GM12865 (cell line): Measurements from ENCODE around the gene CHRND.
"Not testable (repeated sequence)": the region's sequence is repeated elsewhere in the genome, so short reads cannot be mapped to it uniquely, and the experiment has no call there.

Experiments
- DNase-seq: peaks from one replicate; pipeline ENCODE4 v3.0.0; 2010; ENCODE audit warnings: low read depth
- H3K4me3 ChIP-seq: 2 replicates; pipeline ENCODE4 v1.5.1; 2011; ENCODE audit warnings: mild to moderate bottlenecking, low read depth, low read length, control low read depth
- CTCF ChIP-seq: IDR thresholded peaks from 2 replicates; pipeline ENCODE4 v1.5.1; 2011; ENCODE audit warnings: low read length, control low read depth, low read depth, inconsistent platforms; ENCODE audit not compliant: insufficient read depth; ENCODE audit errors: missing control alignments

CHRND gene

GRCh38 chr2:232551776-232552175 lies 25.8 kb downstream of the CHRND start:
- no peak for TF ChIP-seq CTCF
- no peak for DNase-seq
- H3K4me3 ChIP-seq, result peak overlapping the region; percentile 95

- no peak overlapping the region for H3K4me3 ChIP-seq
- no peak for DNase-seq
- TF ChIP-seq CTCF, result no peak
These were observed 30.5 kb downstream of the CHRND start for GRCh38 chr2:232556426-232556825.

- no peak for DNase-seq
These were observed 36.7 kb downstream of the CHRND start for GRCh38 chr2:232562515-232563151.

GRCh38 chr2:232563580-232563979 lies 37.6 kb downstream of the CHRND start:
- DNase-seq, result no peak
- TF ChIP-seq CTCF, result no peak
- no peak overlapping the region for H3K4me3 ChIP-seq

More at GRCh38 chr2:232562515-232563151, 36.7 kb downstream of the CHRND start:
- TF ChIP-seq CTCF, result no peak
- H3K4me3 ChIP-seq, result no peak overlapping the region

- DNase-seq, result no peak
- H3K4me3 ChIP-seq, result no peak overlapping the region
- TF ChIP-seq CTCF, result no peak
These were observed 41.8 kb downstream of the CHRND start for GRCh38 chr2:232567721-232568120.

- TF ChIP-seq CTCF, result no peak
- no peak overlapping the region for H3K4me3 ChIP-seq
- no peak for DNase-seq
These were observed 42.2 kb downstream of the CHRND start for GRCh38 chr2:232568161-232568560.

GRCh38 chr2:232569541-232569940 lies 43.6 kb downstream of the CHRND start:
- no peak overlapping the region for H3K4me3 ChIP-seq
- no peak for DNase-seq
- no peak for TF ChIP-seq CTCF

- H3K4me3 ChIP-seq, DNase-seq: not testable (repeated sequence)
These were observed 44.5 kb downstream of the CHRND start for GRCh38 chr2:232570481-232570880.
